ENCODE results near the gene RSBN1L.

- TF ChIP-seq, protein P1, sequence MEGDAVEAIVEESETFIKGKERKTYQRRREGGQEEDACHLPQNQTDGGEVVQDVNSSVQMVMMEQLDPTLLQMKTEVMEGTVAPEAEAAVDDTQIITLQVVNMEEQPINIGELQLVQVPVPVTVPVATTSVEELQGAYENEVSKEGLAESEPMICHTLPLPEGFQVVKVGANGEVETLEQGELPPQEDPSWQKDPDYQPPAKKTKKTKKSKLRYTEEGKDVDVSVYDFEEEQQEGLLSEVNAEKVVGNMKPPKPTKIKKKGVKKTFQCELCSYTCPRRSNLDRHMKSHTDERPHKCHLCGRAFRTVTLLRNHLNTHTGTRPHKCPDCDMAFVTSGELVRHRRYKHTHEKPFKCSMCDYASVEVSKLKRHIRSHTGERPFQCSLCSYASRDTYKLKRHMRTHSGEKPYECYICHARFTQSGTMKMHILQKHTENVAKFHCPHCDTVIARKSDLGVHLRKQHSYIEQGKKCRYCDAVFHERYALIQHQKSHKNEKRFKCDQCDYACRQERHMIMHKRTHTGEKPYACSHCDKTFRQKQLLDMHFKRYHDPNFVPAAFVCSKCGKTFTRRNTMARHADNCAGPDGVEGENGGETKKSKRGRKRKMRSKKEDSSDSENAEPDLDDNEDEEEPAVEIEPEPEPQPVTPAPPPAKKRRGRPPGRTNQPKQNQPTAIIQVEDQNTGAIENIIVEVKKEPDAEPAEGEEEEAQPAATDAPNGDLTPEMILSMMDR (IDR thresholded peaks at IDR 0.05): no peak
- TF ChIP-seq POLR2A (IDR thresholded peaks at IDR 0.05): no peak
These were observed 64.7 kb downstream of the RSBN1L start for GRCh38 chr7:77760809-77761453.
